Left lobe of liver (tissue), 2 donors: Measurements from ENCODE around the gene TUBB1. TPM values are rescaled to one million over a fixed set of nuclear protein-coding genes. Genes with fewer than 3 reads are reported as not detected.
"Not testable (repeated sequence)": the region's sequence is repeated elsewhere in the genome, so short reads cannot be mapped to it uniquely, and the experiment has no call there.

Source experiments
- ATAC-seq: fragments of 200-7000 bp; cut with Tn5 transposase; one replicate; pipeline ENCODE4 v1.9.1; 2020; ENCODE audit warnings: mild to moderate bottlenecking, moderate library complexity
- DNase-seq: peaks from one replicate; pipeline ENCODE4 v3.0.0-alpha.2; 2020; ENCODE audit warnings: low spot score
- total RNA-seq: library from RNA; stranded (reverse); gene quantifications from one replicate; pipeline ENCODE4 v1.2.1, GENCODE V29; 2021
- donor health status: DM: no; HTN: no; CAD: no; lungs with moderate emphysema.
- donor health status: DM: no; HTN: yes; CAD: no.

The TUBB1 gene
- total RNA-seq = 0.25 TPM

GRCh38 chr20:59019217-59019616 lies at the start of gene TUBB1:
Gene TUBB1 (plus strand): TSS chr20:59019429. CDS start chr20:59019523, 94 bp downstream.
- ATAC-seq (no peak), DNase-seq (no peak)

GRCh38 chr20:58969439-58969838 lies 49.8 kb upstream of the TUBB1 start:
- no peak for DNase-seq
- no peak for ATAC-seq

- DNase-seq (no peak), ATAC-seq (no peak)
These were observed 49.1 kb upstream of the TUBB1 start for GRCh38 chr20:58970146-58970545.

GRCh38 chr20:58971429-58971828 lies 47.8 kb upstream of the TUBB1 start:
- no peak for DNase-seq
- ATAC-seq = no peak

GRCh38 chr20:58973179-58973578 lies 46.0 kb upstream of the TUBB1 start:
- no peak for DNase-seq
- ATAC-seq = no peak

GRCh38 chr20:58973866-58974265 lies 45.4 kb upstream of the TUBB1 start:
- no peak for DNase-seq
- ATAC-seq = no peak

- no peak for DNase-seq
- ATAC-seq = no peak
These were observed 43.9 kb upstream of the TUBB1 start for GRCh38 chr20:58975353-58975752.

- DNase-seq (no peak), ATAC-seq (no peak)
These were observed 43.0 kb upstream of the TUBB1 start for GRCh38 chr20:58976061-58976730.

- ATAC-seq (no peak), DNase-seq (no peak)
These were observed 40.7 kb upstream of the TUBB1 start for GRCh38 chr20:58978351-58979190.

GRCh38 chr20:58980711-58981627 lies 38.3 kb upstream of the TUBB1 start, which contains the start of gene NELFCD:
Gene NELFCD (plus strand): TSS chr20:58981256. CDS start chr20:58981310, 54 bp downstream.
- DNase-seq (peak; percentile 90), ATAC-seq (peak; percentile 96)

- DNase-seq (no peak), ATAC-seq (peak; percentile 6)
These were observed 37.4 kb upstream of the TUBB1 start for GRCh38 chr20:58981628-58982364.

GRCh38 chr20:58982406-58983114 lies 36.7 kb upstream of the TUBB1 start:
- no peak for DNase-seq

GRCh38 chr20:58983115-58983468 lies 36.1 kb upstream of the TUBB1 start:
- DNase-seq, ATAC-seq: not testable (repeated sequence)

More at GRCh38 chr20:58982406-58983114, 36.7 kb upstream of the TUBB1 start:
- ATAC-seq = no peak

GRCh38 chr20:58984691-58985090 lies 34.5 kb upstream of the TUBB1 start:
- DNase-seq (no peak), ATAC-seq (no peak)

GRCh38 chr20:58985656-58986055 lies 33.6 kb upstream of the TUBB1 start:
- ATAC-seq (no peak), DNase-seq (no peak)

GRCh38 chr20:58986286-58986967 lies 32.8 kb upstream of the TUBB1 start:
- ATAC-seq = no peak
- no peak for DNase-seq

- no peak for DNase-seq
- ATAC-seq = no peak
These were observed 32.2 kb upstream of the TUBB1 start for GRCh38 chr20:58986968-58987517.

GRCh38 chr20:58987790-58988564 lies 31.3 kb upstream of the TUBB1 start:
- ATAC-seq = peak; percentile 48
- DNase-seq = peak; percentile 43
